GM21737 (cell line): ENCODE results near the gene RRP15.

ENCODE experiments used
- ATAC-seq: cut with Tn5 transposase; IDR thresholded peaks from one replicate; pipeline ENCODE4 v1.9.1; 2021; ENCODE audit warnings: mild to moderate bottlenecking, moderate library complexity; ENCODE audit not compliant: unreplicated experiment

RRP15 gene

DNA sequence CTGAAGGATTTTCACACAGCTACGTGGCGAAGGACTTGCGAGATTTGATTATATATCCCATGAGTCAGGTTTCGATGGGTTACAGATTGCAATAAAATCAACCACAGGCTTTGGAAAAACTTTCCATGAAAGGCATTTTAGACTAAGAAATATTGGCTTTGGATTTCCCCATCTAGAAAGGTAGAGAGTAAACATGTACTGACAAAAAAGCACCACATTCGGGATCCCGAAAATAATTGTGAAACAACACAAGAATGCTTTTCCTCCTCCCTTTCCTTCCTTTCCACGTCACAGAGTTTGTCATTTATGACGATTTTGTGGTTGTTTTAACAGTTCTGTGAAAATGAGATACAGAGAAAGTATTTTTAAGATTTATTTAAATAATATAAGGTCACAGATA, 98.6 kb downstream of the RRP15 start:
- no peak for ATAC-seq

DNA sequence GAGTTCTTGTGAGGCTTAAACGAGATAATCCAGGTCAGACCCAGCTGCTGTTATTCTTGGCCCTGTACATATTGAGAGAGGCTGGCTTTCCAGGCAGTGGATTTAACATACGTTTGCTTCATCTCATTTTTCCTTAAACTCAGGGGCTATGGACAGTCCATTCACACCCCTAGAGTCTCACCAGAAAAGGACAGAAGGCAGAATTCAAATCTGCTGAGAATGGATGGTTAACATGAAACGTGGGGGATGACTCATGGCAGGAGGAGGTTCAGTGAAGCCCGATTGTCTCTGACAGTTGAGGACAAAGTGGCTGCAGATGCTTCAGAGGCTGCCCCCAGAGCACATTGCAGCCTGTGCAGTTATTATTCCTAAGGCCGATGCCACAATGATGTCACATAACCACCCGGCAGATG, 99.5 kb downstream of the RRP15 start:
- ATAC-seq = no peak
